ENCODE data around the gene LYPD3.

LYPD3 gene

DNA sequence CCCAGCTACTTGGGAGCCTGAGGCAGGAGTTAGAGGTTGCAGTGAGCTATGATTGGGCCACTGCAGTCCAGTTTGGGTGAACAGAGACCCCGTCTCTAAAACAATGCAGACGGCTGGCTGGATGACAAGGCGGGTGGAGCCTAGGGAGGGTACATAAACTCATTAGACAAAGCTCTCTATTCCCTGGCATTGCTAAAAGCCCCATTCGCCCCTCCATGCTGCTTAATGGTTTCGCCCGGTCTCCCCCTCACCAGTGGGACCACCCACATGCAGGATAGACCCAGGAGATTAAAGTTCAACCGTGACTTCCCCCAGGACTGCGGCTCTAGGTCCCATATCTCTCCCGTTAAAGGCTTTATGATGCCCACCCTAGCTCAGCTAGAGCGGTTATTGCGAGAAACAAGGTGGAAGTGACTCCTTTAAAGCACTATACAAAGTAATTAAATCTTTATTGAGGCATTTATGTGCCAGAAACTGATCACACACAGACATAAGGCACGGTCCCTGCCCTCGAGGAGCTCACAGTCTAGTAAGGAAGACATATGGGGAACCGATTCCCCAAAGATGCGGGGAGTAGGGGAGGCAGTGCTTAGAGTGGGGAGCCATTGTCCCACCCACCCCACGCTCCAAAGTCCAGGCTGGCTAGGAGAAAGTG, 4.9 kb downstream of the LYPD3 start:
- peaks cover 5% of the 10 kb centered on the region for H3K27me3 ChIP-seq (ENCODE audit: insufficient read depth, low read length)
- H3K4me1 ChIP-seq (ENCODE audit: insufficient read depth, low read length, severe bottlenecking), result peaks cover 8% of the 10 kb centered on the region
- no peaks in the 10 kb centered on the region for H3K79me2 ChIP-seq (ENCODE audit: insufficient read depth, low read length)
- H3K9me2 ChIP-seq (ENCODE audit: low read depth, low read length), result no peaks in the 10 kb centered on the region
- H2AFZ ChIP-seq (ENCODE audit: low read length), result no peak overlapping the region
- H3K9me3 ChIP-seq (ENCODE audit: low read length), result no peaks in the 10 kb centered on the region
- TF ChIP-seq EZH2 (IDR thresholded peaks at IDR 0.05; ENCODE audit: borderline replicate concordance, low read length), result no peak
- TF ChIP-seq, protein P1, sequence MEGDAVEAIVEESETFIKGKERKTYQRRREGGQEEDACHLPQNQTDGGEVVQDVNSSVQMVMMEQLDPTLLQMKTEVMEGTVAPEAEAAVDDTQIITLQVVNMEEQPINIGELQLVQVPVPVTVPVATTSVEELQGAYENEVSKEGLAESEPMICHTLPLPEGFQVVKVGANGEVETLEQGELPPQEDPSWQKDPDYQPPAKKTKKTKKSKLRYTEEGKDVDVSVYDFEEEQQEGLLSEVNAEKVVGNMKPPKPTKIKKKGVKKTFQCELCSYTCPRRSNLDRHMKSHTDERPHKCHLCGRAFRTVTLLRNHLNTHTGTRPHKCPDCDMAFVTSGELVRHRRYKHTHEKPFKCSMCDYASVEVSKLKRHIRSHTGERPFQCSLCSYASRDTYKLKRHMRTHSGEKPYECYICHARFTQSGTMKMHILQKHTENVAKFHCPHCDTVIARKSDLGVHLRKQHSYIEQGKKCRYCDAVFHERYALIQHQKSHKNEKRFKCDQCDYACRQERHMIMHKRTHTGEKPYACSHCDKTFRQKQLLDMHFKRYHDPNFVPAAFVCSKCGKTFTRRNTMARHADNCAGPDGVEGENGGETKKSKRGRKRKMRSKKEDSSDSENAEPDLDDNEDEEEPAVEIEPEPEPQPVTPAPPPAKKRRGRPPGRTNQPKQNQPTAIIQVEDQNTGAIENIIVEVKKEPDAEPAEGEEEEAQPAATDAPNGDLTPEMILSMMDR (IDR thresholded peaks at IDR 0.05; ENCODE audit: low read length), result no peak
- H3F3A ChIP-seq (ENCODE audit: insufficient read depth, low read length), result no peaks in the 10 kb centered on the region
- no peak overlapping the region for H3K9ac ChIP-seq (ENCODE audit: low read length)
- no peak overlapping the region for H3K4me3 ChIP-seq (ENCODE audit: low read depth, low read length, poor library complexity, severe bottlenecking)
- no peaks in the 10 kb centered on the region for H3K36me3 ChIP-seq (ENCODE audit: insufficient read depth, low read length)
- H3K27ac ChIP-seq (ENCODE audit: low read depth, low read length, poor library complexity, severe bottlenecking), result no peak overlapping the region
- no peak overlapping the region for H3K4me2 ChIP-seq (ENCODE audit: low read length)
- H4K20me1 ChIP-seq (ENCODE audit: insufficient read depth, low read length), result no peaks in the 10 kb centered on the region

DNA sequence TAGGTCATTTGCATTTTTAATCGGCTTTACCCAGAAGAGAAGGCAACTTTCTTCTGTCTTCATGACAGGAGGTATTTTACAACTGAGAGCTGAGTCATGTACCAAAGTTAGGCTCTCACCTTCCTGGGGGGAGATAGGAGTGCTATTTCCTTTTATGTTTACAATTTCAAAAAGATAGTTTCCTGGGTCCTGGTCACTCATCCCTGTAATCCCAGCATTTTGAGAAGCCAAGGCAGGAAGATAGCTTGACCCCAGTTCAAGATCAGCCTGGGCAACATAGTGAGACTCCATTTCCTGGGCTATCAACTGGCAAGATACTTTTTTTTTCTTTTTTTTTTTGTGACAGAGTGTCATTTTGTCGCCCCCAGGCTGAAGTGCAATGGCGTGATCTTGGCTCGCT, 7.6 kb downstream of the LYPD3 start:
- Histone ChIP-seq H3K27me3 (ENCODE audit: insufficient read depth, low read length) (peaks cover 5% of the 10 kb centered on the region), H3K79me2 (ENCODE audit: insufficient read depth, low read length) (no peaks in the 10 kb centered on the region), H3K36me3 (ENCODE audit: insufficient read depth, low read length) (no peaks in the 10 kb centered on the region), H3K9me3 (ENCODE audit: low read length) (no peaks in the 10 kb centered on the region), H3K4me2 (ENCODE audit: low read length) (no peak overlapping the region), H4K20me1 (ENCODE audit: insufficient read depth, low read length) (no peaks in the 10 kb centered on the region), H3K9ac (ENCODE audit: low read length) (no peak overlapping the region), H3K4me3 (ENCODE audit: low read depth, low read length, poor library complexity, severe bottlenecking) (no peak overlapping the region), H2AFZ (ENCODE audit: low read length) (no peak overlapping the region), H3F3A (ENCODE audit: insufficient read depth, low read length) (no peaks in the 10 kb centered on the region), H3K27ac (ENCODE audit: low read depth, low read length, poor library complexity, severe bottlenecking) (no peak overlapping the region), H3K9me2 (ENCODE audit: low read depth, low read length) (no peaks in the 10 kb centered on the region), H3K4me1 (ENCODE audit: insufficient read depth, low read length, severe bottlenecking) (no peaks in the 10 kb centered on the region)
- TF ChIP-seq, protein P1 (IDR thresholded peaks at IDR 0.05; ENCODE audit: low read length), result no peak
- no peak for TF ChIP-seq EZH2 (IDR thresholded peaks at IDR 0.05; ENCODE audit: borderline replicate concordance, low read length)

DNA sequence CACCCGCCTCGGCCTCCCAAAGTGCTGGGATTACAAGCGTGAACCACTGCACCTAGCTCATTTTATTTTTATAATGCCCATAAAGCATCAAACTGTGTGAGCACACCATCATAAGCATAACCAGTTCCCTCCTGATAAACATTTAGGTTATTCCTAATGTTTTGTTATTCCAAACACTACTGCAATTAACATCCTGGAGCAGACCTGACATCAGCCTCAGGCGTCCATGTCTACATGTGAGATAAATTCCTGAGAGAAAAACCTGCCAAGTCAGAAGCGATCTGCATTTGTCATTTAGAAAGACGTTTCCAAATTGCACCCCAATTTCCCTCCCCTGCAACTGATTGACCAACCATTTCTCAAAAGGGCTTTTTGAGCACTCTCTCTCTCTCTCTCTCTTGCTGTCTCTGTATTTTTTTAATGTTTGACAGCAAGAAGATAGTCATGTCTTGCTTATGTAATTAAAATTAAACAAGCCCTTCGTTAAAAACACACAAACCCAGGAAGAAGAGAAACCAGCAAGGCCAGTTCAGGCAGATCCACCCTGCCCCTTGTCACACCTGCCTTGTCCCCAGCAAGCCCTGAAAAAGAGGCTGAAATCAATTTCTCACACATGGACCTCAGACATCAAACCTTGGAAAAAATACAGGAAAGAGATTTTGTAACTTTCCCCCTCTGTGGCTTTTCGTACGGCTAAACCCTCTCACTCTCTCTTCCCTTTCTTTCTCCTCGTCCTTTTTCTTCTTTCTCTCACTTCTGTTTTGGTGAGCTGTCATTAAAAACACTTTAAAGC, 9.9 kb downstream of the LYPD3 start:
- Histone ChIP-seq H3K36me3 (ENCODE audit: insufficient read depth, low read length) (no peaks in the 10 kb centered on the region), H3K4me2 (ENCODE audit: low read length) (no peak overlapping the region), H3K9ac (ENCODE audit: low read length) (no peak overlapping the region), H3K9me2 (ENCODE audit: low read depth, low read length) (no peaks in the 10 kb centered on the region), H3K79me2 (ENCODE audit: insufficient read depth, low read length) (no peaks in the 10 kb centered on the region), H3F3A (ENCODE audit: insufficient read depth, low read length) (no peaks in the 10 kb centered on the region), H3K27ac (ENCODE audit: low read depth, low read length, poor library complexity, severe bottlenecking) (no peak overlapping the region), H3K9me3 (ENCODE audit: low read length) (no peaks in the 10 kb centered on the region), H4K20me1 (ENCODE audit: insufficient read depth, low read length) (no peaks in the 10 kb centered on the region), H3K4me3 (ENCODE audit: low read depth, low read length, poor library complexity, severe bottlenecking) (no peak overlapping the region), H2AFZ (ENCODE audit: low read length) (no peak overlapping the region), H3K27me3 (ENCODE audit: insufficient read depth, low read length) (peaks cover under 1% of the 10 kb centered on the region), H3K4me1 (ENCODE audit: insufficient read depth, low read length, severe bottlenecking) (no peaks in the 10 kb centered on the region)
- TF ChIP-seq EZH2 (IDR thresholded peaks at IDR 0.05; ENCODE audit: borderline replicate concordance, low read length), result no peak
- TF ChIP-seq, protein P1 (IDR thresholded peaks at IDR 0.05; ENCODE audit: low read length), result no peak

Measured in OCI-LY1 (cell line).